Measurements from ENCODE around the gene GPR161.

DNA sequence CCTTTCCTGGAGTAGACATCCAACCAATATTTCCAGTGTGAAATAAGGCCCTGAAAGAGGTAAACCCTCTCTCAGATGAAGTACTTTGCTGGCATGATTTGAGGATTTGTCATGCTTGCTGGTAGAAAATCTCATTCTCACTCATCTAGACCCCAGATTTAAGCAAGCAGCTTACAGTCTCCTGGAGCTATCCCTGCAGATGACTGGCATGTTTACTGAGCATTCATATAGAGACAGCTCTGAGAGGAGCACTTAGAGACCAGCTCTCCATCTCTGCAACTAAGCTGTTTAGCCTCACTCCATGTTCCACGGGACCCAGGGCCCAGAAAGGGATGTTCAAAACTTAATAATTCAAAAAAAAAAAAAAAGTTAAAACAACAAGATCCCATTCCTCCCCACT is 34.2 kb downstream of the GPR161 start:
- TF ChIP-seq, protein P1, sequence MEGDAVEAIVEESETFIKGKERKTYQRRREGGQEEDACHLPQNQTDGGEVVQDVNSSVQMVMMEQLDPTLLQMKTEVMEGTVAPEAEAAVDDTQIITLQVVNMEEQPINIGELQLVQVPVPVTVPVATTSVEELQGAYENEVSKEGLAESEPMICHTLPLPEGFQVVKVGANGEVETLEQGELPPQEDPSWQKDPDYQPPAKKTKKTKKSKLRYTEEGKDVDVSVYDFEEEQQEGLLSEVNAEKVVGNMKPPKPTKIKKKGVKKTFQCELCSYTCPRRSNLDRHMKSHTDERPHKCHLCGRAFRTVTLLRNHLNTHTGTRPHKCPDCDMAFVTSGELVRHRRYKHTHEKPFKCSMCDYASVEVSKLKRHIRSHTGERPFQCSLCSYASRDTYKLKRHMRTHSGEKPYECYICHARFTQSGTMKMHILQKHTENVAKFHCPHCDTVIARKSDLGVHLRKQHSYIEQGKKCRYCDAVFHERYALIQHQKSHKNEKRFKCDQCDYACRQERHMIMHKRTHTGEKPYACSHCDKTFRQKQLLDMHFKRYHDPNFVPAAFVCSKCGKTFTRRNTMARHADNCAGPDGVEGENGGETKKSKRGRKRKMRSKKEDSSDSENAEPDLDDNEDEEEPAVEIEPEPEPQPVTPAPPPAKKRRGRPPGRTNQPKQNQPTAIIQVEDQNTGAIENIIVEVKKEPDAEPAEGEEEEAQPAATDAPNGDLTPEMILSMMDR (IDR thresholded peaks at IDR 0.05), result no peak
- TF ChIP-seq POLR2A (IDR thresholded peaks at IDR 0.05) (no peak), EP300 (IDR thresholded peaks at IDR 0.05; ENCODE audit: low read depth) (no peak), POLR2AphosphoS5 (IDR thresholded peaks at IDR 0.05) (no peak)
